Measurements from ENCODE around the gene SRP54.
A peak's percentile ranks its signal among the peaks of the same experiment; 100 is the strongest.

The SRP54 gene

GRCh38 chr14:34978444-34978843 is 4.3 kb upstream of the SRP54 start:
- no peak for TF ChIP-seq CTCF (IDR thresholded peaks at IDR 0.05; ENCODE audit: insufficient read depth, low read length, missing control alignments)
- CTCF ChIA-PET, result interaction anchor here (3.4 kb wide), 1 partner anchor 306 kb away, joined by 11 read pairs; no protein-coding TSS in a partner anchor
- no peak for DNase-seq (ENCODE audit: low read depth, low spot score)
- no peak overlapping the region for H3K4me3 ChIP-seq (ENCODE audit: low read depth, low read length)
- POLR2A ChIA-PET, result no interaction called here

- no peak for DNase-seq (ENCODE audit: low read depth, low spot score)
- peak overlapping the region; percentile 94 for H3K4me3 ChIP-seq (ENCODE audit: low read depth, low read length)
- ChIA-PET CTCF (interaction anchor here (0.6 to 4.0 kb wide), 8 partner anchors 9 to 307 kb away, joined by 3 to 14 read pairs (median 3); partner anchors contain the start of gene BAZ1A), POLR2A (interaction anchor here (1.5 to 2.0 kb wide), 2 partner anchors 66 to 105 kb away, joined by 4 to 9 read pairs; partner anchors contain the start of genes BAZ1A and FAM177A1)
- no peak for TF ChIP-seq CTCF (IDR thresholded peaks at IDR 0.05; ENCODE audit: insufficient read depth, low read length, missing control alignments)
Observed at GRCh38 chr14:34980337-34980900, 2.4 kb upstream of the SRP54 start.

- ChIA-PET CTCF (interaction anchor here (0.8 to 4.0 kb wide), 7 partner anchors 8 to 309 kb away, joined by 3 to 14 read pairs (median 3); partner anchors contain the start of gene BAZ1A), POLR2A (interaction anchor here (1.0 to 2.2 kb wide), 7 partner anchors 8 to 282 kb away, joined by 3 to 9 read pairs (median 6); partner anchors contain the start of genes BAZ1A and FAM177A1)
- TF ChIP-seq CTCF (IDR thresholded peaks at IDR 0.05; ENCODE audit: insufficient read depth, low read length, missing control alignments), result no peak
- no peak for DNase-seq (ENCODE audit: low read depth, low spot score)
- peak overlapping the region; percentile 94 for H3K4me3 ChIP-seq (ENCODE audit: low read depth, low read length)
Observed at GRCh38 chr14:34981743-34982420, 910 bp upstream of the SRP54 start.

GRCh38 chr14:34983148-34983760 is 462 bp downstream of the SRP54 start:
- H3K4me3 ChIP-seq (ENCODE audit: low read depth, low read length), result peak overlapping the region; percentile 94
- no peak for DNase-seq (ENCODE audit: low read depth, low spot score)
- no peak for TF ChIP-seq CTCF (IDR thresholded peaks at IDR 0.05; ENCODE audit: insufficient read depth, low read length, missing control alignments)
- ChIA-PET POLR2A (interaction anchor here (0.6 to 2.2 kb wide), 11 partner anchors 10 to 284 kb away, joined by 3 to 11 read pairs (median 4); partner anchors contain the start of genes BAZ1A and FAM177A1), CTCF (interaction anchor here (0.8 to 4.0 kb wide), 4 partner anchors 9 to 312 kb away, joined by 3 to 14 read pairs (median 6); no protein-coding TSS in a partner anchor)

- no peak for TF ChIP-seq CTCF (IDR thresholded peaks at IDR 0.05; ENCODE audit: insufficient read depth, low read length, missing control alignments)
- peak overlapping the region; percentile 94 for H3K4me3 ChIP-seq (ENCODE audit: low read depth, low read length)
- no peak for DNase-seq (ENCODE audit: low read depth, low spot score)
- POLR2A ChIA-PET, result interaction anchor here (0.7 to 2.2 kb wide), 5 partner anchors 11 to 109 kb away, joined by 3 to 11 read pairs (median 4); partner anchors contain the start of genes BAZ1A and FAM177A1
- CTCF ChIA-PET, result interaction anchor here (1.7 to 4.0 kb wide), 3 partner anchors 260 to 313 kb away, joined by 5 to 14 read pairs (median 6); no protein-coding TSS in a partner anchor
Observed at GRCh38 chr14:34983786-34984185, 994 bp downstream of the SRP54 start.

All from AG04449 (cell line).